Progenitor cell of endocrine pancreas (in vitro differentiated cells): ENCODE results near the gene DIP2C. TPM values are rescaled to one million over a fixed set of nuclear protein-coding genes. Genes with fewer than 3 reads are reported as not detected.

Experiments
- DNase-seq: peaks from one replicate; pipeline ENCODE4 v3.0.0; 2021; ENCODE audit warnings: low spot score; ENCODE audit not compliant: unreplicated experiment
- H3K27ac Mint-ChIP-seq: 2 replicates; pipeline ENCODE4 v1.8.0; 2021; ENCODE audit warnings: mild to moderate bottlenecking, moderate library complexity, mixed read lengths
- H3K27me3 Mint-ChIP-seq: 2 replicates; pipeline ENCODE4 v1.8.0; 2021; ENCODE audit warnings: mixed read lengths
- H3K36me3 Mint-ChIP-seq: 2 replicates; pipeline ENCODE4 v1.8.0; 2022; ENCODE audit warnings: mixed read lengths; ENCODE audit not compliant: insufficient read depth
- H3K4me1 Mint-ChIP-seq: 2 replicates; pipeline ENCODE4 v1.8.0; 2021; ENCODE audit warnings: low read depth, mixed read lengths
- H3K4me3 Mint-ChIP-seq: 2 replicates; pipeline ENCODE4 v1.8.0; 2021; ENCODE audit warnings: low read depth, mild to moderate bottlenecking, moderate library complexity, mixed read lengths
- H3K9me3 Mint-ChIP-seq: 2 replicates; pipeline ENCODE4 v1.8.0; 2021; ENCODE audit warnings: low read depth, mixed read lengths
- total RNA-seq: library from RNA; stranded (reverse); gene quantifications from 2 replicates; pipeline ENCODE4 v1.2.1, GENCODE V29; 2021
- TF ChIP-seq, protein P1 (sequence below): fragments of 200-600 bp; sonication (generic); IDR thresholded peaks from one replicate; pipeline ENCODE4 v1.5.0; 2021; ENCODE audit warnings: antibody characterized with exemption, mild to moderate bottlenecking; ENCODE audit not compliant: unreplicated experiment

The DIP2C gene
- total RNA-seq, 1 donor from 2014 or later = 27.2 TPM

DNA sequence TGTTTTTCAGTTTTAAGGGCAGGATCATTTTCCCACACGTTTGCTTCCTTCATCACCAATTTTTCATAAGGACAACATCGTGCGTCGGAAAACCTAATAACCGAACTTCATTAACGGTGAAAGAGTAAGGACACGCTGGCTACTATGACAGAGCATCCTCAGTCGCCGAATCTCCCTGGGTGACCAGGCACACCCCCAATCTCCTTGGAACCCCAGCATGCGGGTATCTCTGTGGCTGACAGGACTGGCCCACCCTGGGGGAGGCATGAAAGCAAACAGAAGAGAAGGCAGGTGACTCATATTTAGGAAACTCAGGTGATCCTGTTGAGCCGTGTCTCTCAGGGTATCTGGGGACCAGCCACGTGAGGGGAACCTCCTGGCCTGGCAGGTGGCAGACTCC lies 134.2 kb downstream of the DIP2C start:
- H3K27ac Mint-ChIP-seq = peak overlapping the region; percentile 38
- no peaks in the 10 kb centered on the region for H3K36me3 Mint-ChIP-seq
- TF ChIP-seq, protein P1, sequence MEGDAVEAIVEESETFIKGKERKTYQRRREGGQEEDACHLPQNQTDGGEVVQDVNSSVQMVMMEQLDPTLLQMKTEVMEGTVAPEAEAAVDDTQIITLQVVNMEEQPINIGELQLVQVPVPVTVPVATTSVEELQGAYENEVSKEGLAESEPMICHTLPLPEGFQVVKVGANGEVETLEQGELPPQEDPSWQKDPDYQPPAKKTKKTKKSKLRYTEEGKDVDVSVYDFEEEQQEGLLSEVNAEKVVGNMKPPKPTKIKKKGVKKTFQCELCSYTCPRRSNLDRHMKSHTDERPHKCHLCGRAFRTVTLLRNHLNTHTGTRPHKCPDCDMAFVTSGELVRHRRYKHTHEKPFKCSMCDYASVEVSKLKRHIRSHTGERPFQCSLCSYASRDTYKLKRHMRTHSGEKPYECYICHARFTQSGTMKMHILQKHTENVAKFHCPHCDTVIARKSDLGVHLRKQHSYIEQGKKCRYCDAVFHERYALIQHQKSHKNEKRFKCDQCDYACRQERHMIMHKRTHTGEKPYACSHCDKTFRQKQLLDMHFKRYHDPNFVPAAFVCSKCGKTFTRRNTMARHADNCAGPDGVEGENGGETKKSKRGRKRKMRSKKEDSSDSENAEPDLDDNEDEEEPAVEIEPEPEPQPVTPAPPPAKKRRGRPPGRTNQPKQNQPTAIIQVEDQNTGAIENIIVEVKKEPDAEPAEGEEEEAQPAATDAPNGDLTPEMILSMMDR = no peak
- DNase-seq = no peak
- peaks cover 34% of the 10 kb centered on the region for H3K4me1 Mint-ChIP-seq
- H3K4me3 Mint-ChIP-seq = no peak overlapping the region
- no peaks in the 10 kb centered on the region for H3K9me3 Mint-ChIP-seq
- H3K27me3 Mint-ChIP-seq = no peaks in the 10 kb centered on the region

GRCh38 chr10:554182-554848 lies 135.2 kb downstream of the DIP2C start:
- no peak for DNase-seq
- Mint-ChIP-seq H3K27me3 (no peaks in the 10 kb centered on the region), H3K4me3 (no peak overlapping the region), H3K27ac (no peak overlapping the region), H3K36me3 (no peaks in the 10 kb centered on the region), H3K9me3 (no peaks in the 10 kb centered on the region), H3K4me1 (peaks cover 29% of the 10 kb centered on the region)
- TF ChIP-seq, protein P1 = no peak

DNA sequence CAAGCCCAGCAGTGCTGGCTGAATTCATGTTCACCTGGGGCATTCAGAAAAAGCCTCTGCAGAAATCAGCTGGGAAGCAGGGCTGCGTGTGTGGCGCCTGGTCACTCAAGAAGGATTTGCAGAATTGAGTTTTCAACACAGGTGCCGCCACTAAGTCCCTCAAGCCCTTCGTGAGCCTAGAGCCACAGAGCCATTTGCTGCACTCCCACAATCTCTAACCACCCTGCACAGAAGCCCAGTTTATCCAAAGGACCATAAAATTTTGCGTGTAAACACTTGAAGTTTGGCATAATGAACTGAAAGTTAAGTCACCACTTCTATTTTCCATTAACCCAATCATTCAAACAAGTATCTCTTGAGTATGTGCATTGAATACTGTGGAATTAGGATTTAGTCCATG lies 136.2 kb downstream of the DIP2C start:
- Mint-ChIP-seq H3K4me3 (no peak overlapping the region), H3K4me1 (peaks cover 27% of the 10 kb centered on the region), H3K36me3 (no peaks in the 10 kb centered on the region), H3K27me3 (no peaks in the 10 kb centered on the region), H3K9me3 (no peaks in the 10 kb centered on the region), H3K27ac (no peak overlapping the region)
- TF ChIP-seq, protein P1 = no peak
- DNase-seq = no peak

- Mint-ChIP-seq H3K27ac (no peak overlapping the region), H3K27me3 (no peaks in the 10 kb centered on the region), H3K4me1 (peaks cover 27% of the 10 kb centered on the region), H3K36me3 (no peaks in the 10 kb centered on the region), H3K4me3 (no peak overlapping the region), H3K9me3 (no peaks in the 10 kb centered on the region)
- DNase-seq = no peak
- TF ChIP-seq, protein P1 = no peak
These were observed 136.8 kb downstream of the DIP2C start for GRCh38 chr10:552679-553078.

GRCh38 chr10:551373-552252 lies 137.9 kb downstream of the DIP2C start:
- no peak overlapping the region for H3K27ac Mint-ChIP-seq
- H3K4me1 Mint-ChIP-seq = peaks cover 29% of the 10 kb centered on the region
- H3K9me3 Mint-ChIP-seq = no peaks in the 10 kb centered on the region
- no peak for DNase-seq
- H3K36me3 Mint-ChIP-seq = no peaks in the 10 kb centered on the region
- H3K4me3 Mint-ChIP-seq = no peak overlapping the region
- TF ChIP-seq, protein P1 = no peak
- no peaks in the 10 kb centered on the region for H3K27me3 Mint-ChIP-seq
